GM23248 (cell line): ENCODE results near the gene S100A12. TPM values are rescaled to one million over a fixed set of nuclear protein-coding genes. Genes with fewer than 3 reads are reported as not detected.

ENCODE experiments used
- DNase-seq: peaks from one replicate; pipeline ENCODE4 v3.0.0-alpha.2; 2015
- H2AFZ ChIP-seq: fragments of 200-600 bp; sonication (generic); 2 replicates; pipeline ENCODE4 v1.6.1; 2016; ENCODE audit warnings: antibody characterized with exemption
- H3F3A ChIP-seq: fragments of 200-600 bp; sonication (generic); 2 replicates; pipeline ENCODE4 v1.6.1; 2016; ENCODE audit warnings: mild to moderate bottlenecking, antibody characterized with exemption, mixed run types; ENCODE audit not compliant: insufficient read depth
- H3K27ac ChIP-seq: fragments of 200-600 bp; sonication (generic); 2 replicates; pipeline ENCODE4 v1.5.1; 2016; ENCODE audit warnings: mild to moderate bottlenecking
- H3K27me3 ChIP-seq: fragments of 200-600 bp; sonication (generic); replicated peaks from 2 replicates; pipeline ENCODE4 v1.6.1; 2016; ENCODE audit warnings: mild to moderate bottlenecking; ENCODE audit not compliant: insufficient read depth
- H3K36me3 ChIP-seq: fragments of 200-600 bp; sonication (generic); 2 replicates; pipeline ENCODE4 v1.6.1; 2016; ENCODE audit warnings: low read depth, mild to moderate bottlenecking
- H3K4me1 ChIP-seq: fragments of 200-600 bp; sonication (generic); 2 replicates; pipeline ENCODE4 v1.6.1; 2016; ENCODE audit warnings: mild to moderate bottlenecking; ENCODE audit not compliant: insufficient read depth
- H3K4me2 ChIP-seq: fragments of 200-600 bp; sonication (generic); one replicate; pipeline ENCODE4 v1.6.1; 2016; ENCODE audit warnings: mild to moderate bottlenecking; ENCODE audit not compliant: unreplicated experiment
- H3K4me3 ChIP-seq: fragments of 200-600 bp; sonication (generic); 2 replicates; pipeline ENCODE4 v1.5.1; 2016; ENCODE audit warnings: mild to moderate bottlenecking
- H3K79me2 ChIP-seq: fragments of 200-600 bp; sonication (generic); 2 replicates; pipeline ENCODE4 v1.6.1; 2016; ENCODE audit warnings: mild to moderate bottlenecking; ENCODE audit not compliant: insufficient read depth
- H3K9ac ChIP-seq: fragments of 200-600 bp; sonication (generic); 2 replicates; pipeline ENCODE4 v1.6.1; 2016; ENCODE audit warnings: mild to moderate bottlenecking
- H3K9me2 ChIP-seq: fragments of 200-600 bp; sonication (generic); 2 replicates; pipeline ENCODE4 v1.6.1; 2016; ENCODE audit warnings: mixed run types, mild to moderate bottlenecking, moderate library complexity; ENCODE audit not compliant: insufficient read depth
- H3K9me3 ChIP-seq: fragments of 200-600 bp; sonication (generic); one replicate; pipeline ENCODE4 v1.6.1; 2017; ENCODE audit warnings: low read depth
- H4K20me1 ChIP-seq: fragments of 200-600 bp; sonication (generic); 2 replicates; pipeline ENCODE4 v1.6.0; 2016; ENCODE audit not compliant: insufficient read depth
- EZH2 ChIP-seq: fragments of 200-600 bp; sonication (generic); IDR thresholded peaks from 2 replicates; pipeline ENCODE4 v1.6.1; 2018; ENCODE audit warnings: antibody characterized with exemption, mild to moderate bottlenecking; ENCODE audit not compliant: insufficient read depth, poor library complexity, severe bottlenecking
- EZH2phosphoT487 ChIP-seq: fragments of 200-600 bp; sonication (generic); IDR thresholded peaks from 2 replicates; pipeline ENCODE4 v1.6.1; 2018; ENCODE audit warnings: antibody characterized with exemption, moderate library complexity, mild to moderate bottlenecking, low read depth; ENCODE audit not compliant: insufficient read depth
- WGBS, 2 experiments: methylation state at CpG; one replicate each; pipeline ENCODE4 v1.1.6; 2015 to 2017; ENCODE audit warnings: low lambda C conversion rate in 2 of 2, low coverage in 1 of 2; ENCODE audit errors: missing lambda C conversion rate in 2 of 2; 5-methylcytosine and 5-hydroxymethylcytosine counted together
- in situ Hi-C: fragments of 300-500 bp; cut with MboI; formaldehyde crosslinking; loops from 2 replicates; pipeline ENCODE4 v1.15.0; 2020
- polyA plus RNA-seq: library from polyadenylated mRNA; unstranded; fragments of >200 nt; fragmentation: Nextera tagmentation; extraction: Ambion mirVana; gene quantifications from 2 replicates; pipeline ENCODE4 v1.2.1, GENCODE V29; 2016
- total RNA-seq: library from RNA; depleted of rRNA; stranded (reverse); fragments of >200 nt; shearing (Covaris generic); gene quantifications from 2 replicates; pipeline ENCODE4 v1.2.3, GENCODE V29; 2014

The S100A12 gene
- total and polyA plus RNA-seq, 2 experiments from 2014 or later, result not detected

DNA sequence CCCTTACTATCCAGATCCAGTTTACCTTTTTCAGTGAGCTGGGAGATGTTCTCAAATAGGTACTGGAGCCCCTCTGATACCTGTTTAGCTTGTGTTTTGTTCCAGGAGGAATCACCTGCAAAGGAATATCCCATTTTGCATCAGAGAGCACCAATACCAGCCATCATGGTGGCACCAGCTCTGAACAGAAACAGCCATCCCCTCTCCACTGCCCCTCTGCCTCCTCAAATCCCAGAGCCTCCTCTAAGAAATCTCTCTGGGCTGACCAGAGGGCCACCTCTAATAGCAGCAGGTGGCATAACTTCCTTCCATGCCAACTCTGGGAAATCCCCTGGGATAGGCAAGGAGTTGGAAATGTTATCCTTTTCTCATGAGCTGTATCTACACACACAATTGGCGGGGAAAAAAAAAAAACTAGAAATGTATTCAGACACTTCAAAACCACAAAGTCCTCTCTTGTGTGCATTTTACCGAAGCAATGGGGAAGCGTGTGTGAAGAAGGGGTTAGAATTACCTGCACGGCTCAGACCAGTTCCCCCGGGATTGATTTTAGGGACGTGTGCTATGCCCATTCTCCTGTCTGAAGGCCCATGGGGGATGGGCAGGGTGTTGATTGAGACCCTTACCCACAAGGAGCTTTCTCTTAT is 29.2 kb downstream of the S100A12 start:
- H3K27me3 ChIP-seq, result peaks cover 31% of the 10 kb centered on the region
- no peaks in the 10 kb centered on the region for H3K4me1 ChIP-seq
- H3K9me3 ChIP-seq, result no peaks in the 10 kb centered on the region
- no peak for DNase-seq
- in situ Hi-C loops, result no loop called here
- H3K79me2 ChIP-seq, result no peaks in the 10 kb centered on the region
- H3K4me2 ChIP-seq, result no peak overlapping the region
- no peaks in the 10 kb centered on the region for H3F3A ChIP-seq
- no peaks in the 10 kb centered on the region for H4K20me1 ChIP-seq
- no peaks in the 10 kb centered on the region for H3K9me2 ChIP-seq
- H3K36me3 ChIP-seq, result no peaks in the 10 kb centered on the region
- H3K9ac ChIP-seq, result no peak overlapping the region
- no peak overlapping the region for H2AFZ ChIP-seq
- no peak overlapping the region for H3K4me3 ChIP-seq
- WGBS, 2 experiments, result 57 to 58% methylated on average over 6 of the region's 6 CpGs
- TF ChIP-seq EZH2phosphoT487, result no peak
- no peak overlapping the region for H3K27ac ChIP-seq

GRCh38 chr1:153345187-153346076 is 30.0 kb downstream of the S100A12 start:
- no peak overlapping the region for H3K4me2 ChIP-seq
- no peak overlapping the region for H2AFZ ChIP-seq
- H3K36me3 ChIP-seq, result no peaks in the 10 kb centered on the region
- peaks cover 24% of the 10 kb centered on the region for H3K27me3 ChIP-seq
- H3K9me2 ChIP-seq, result no peaks in the 10 kb centered on the region
- H3K9ac ChIP-seq, result no peak overlapping the region
- H3K4me1 ChIP-seq, result no peaks in the 10 kb centered on the region
- H3K79me2 ChIP-seq, result no peaks in the 10 kb centered on the region
- in situ Hi-C loops, result no loop called here
- H3K4me3 ChIP-seq, result no peak overlapping the region
- no peaks in the 10 kb centered on the region for H3K9me3 ChIP-seq
- no peak for DNase-seq
- no peaks in the 10 kb centered on the region for H4K20me1 ChIP-seq
- H3K27ac ChIP-seq, result no peak overlapping the region
- 43 to 47% methylated on average over 14 of the region's 14 CpGs for WGBS, 2 experiments
- TF ChIP-seq EZH2phosphoT487 (no peak), EZH2 (no peak)
- H3F3A ChIP-seq, result no peaks in the 10 kb centered on the region

DNA sequence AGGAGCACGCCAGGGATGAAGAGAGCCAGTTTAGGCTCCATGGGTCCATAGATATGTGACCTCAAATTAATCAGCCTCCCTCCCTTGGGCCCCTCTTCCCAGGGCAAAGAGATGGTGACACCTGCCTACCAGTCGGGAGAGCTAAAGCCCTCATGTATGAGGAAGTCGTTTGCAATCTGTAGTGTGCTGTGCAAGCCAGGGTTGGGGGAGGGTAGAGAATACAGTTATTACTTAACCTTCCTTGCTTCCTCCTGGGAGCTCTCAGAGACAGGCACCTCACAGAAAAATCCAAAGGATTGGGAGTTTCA is 30.7 kb downstream of the S100A12 start:
- Histone ChIP-seq H3K27ac (no peak overlapping the region), H3K79me2 (no peaks in the 10 kb centered on the region), H3K4me3 (no peak overlapping the region), H2AFZ (no peak overlapping the region), H3K36me3 (no peaks in the 10 kb centered on the region), H3K9me3 (no peaks in the 10 kb centered on the region), H4K20me1 (no peaks in the 10 kb centered on the region), H3K4me1 (no peaks in the 10 kb centered on the region), H3F3A (no peaks in the 10 kb centered on the region), H3K9me2 (no peaks in the 10 kb centered on the region), H3K9ac (no peak overlapping the region), H3K4me2 (no peak overlapping the region), H3K27me3 (peaks cover 21% of the 10 kb centered on the region)
- WGBS, 2 experiments, result 28 to 42% methylated on average over 3 of the region's 3 CpGs
- in situ Hi-C loops, result no loop called here
- TF ChIP-seq EZH2phosphoT487, result no peak
- TF ChIP-seq EZH2, result no peak
- DNase-seq, result no peak

DNA sequence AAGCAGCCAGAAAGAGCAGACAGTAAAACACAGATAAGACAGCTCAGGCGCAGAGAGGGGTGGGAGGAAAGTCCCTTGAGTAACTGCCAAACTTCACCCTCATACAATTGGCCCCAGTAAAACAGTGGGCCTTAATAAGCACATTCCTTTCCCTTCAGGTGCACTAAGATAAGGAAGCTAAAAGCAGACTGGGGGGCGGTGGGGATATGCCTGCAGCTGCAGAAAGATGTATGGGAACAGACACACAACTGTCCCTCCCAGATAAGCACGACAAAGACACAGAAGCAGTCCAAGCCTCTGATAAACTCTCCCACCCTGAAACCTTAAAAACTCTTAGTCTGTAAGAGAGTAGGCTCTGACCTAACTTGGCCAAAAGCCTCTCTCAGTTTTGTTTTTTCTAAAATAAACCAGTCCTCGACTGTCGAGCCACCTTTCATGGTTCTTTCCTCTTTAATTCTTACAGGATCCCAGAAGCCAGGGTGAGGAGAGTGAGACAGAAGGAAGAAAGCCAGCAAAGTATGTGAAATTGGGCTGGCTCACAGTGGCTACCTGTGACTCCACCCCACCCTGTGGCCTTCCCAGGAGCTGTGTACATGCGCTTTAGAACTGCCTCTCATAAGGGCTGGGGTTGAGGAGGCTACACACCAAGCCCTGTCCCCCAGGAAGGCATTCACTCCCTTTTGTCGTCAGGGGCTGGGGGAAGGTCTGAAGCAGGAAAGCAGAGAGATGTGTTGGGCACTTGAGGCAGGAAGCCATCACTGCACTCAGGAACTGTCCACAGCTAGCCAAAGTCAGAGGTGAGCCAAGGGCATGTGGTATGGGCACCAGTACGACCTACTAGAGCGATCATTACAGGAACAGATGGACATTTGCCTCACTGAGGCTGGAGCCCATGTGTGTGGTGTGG is 31.4 kb downstream of the S100A12 start:
- H2AFZ ChIP-seq, result no peak overlapping the region
- no peak overlapping the region for H3K4me2 ChIP-seq
- H3K9ac ChIP-seq, result no peak overlapping the region
- 34 to 38% methylated on average over 9 of the region's 9 CpGs for WGBS, 2 experiments
- H3K9me3 ChIP-seq, result no peaks in the 10 kb centered on the region
- no peaks in the 10 kb centered on the region for H3K4me1 ChIP-seq
- in situ Hi-C loops, result no loop called here
- no peaks in the 10 kb centered on the region for H3K79me2 ChIP-seq
- DNase-seq, result no peak
- no peaks in the 10 kb centered on the region for H3F3A ChIP-seq
- TF ChIP-seq EZH2, result no peak
- TF ChIP-seq EZH2phosphoT487, result no peak
- peaks cover 20% of the 10 kb centered on the region for H3K27me3 ChIP-seq
- no peak overlapping the region for H3K27ac ChIP-seq
- H4K20me1 ChIP-seq, result no peaks in the 10 kb centered on the region
- H3K4me3 ChIP-seq, result no peak overlapping the region
- H3K9me2 ChIP-seq, result no peaks in the 10 kb centered on the region
- no peaks in the 10 kb centered on the region for H3K36me3 ChIP-seq
